Astrocyte (in vitro differentiated cells and primary cell): ENCODE measurements around the gene GNAO1. TPM values are rescaled to one million over a fixed set of nuclear protein-coding genes. Genes with fewer than 3 reads are reported as not detected.

Source experiments
- DNase-seq: peaks from one replicate; pipeline ENCODE4 v3.0.0-alpha.2; 2010; ENCODE audit warnings: low read depth
- FAIRE-seq: peaks from 2 replicates; lab custom pipeline; 2011; peaks lifted over from hg19 to GRCh38; lab: Jason Lieb, UNC
- H2AFZ ChIP-seq: 2 replicates; pipeline ENCODE4 v1.6.0; 2012; ENCODE audit warnings: low read depth, low read length, inconsistent platforms
- H3K27ac ChIP-seq: 2 replicates; pipeline ENCODE4 v1.5.1; 2011; ENCODE audit warnings: low read depth, low read length, inconsistent platforms
- H3K27me3 ChIP-seq: 2 replicates; pipeline ENCODE4 v1.6.0; 2011; ENCODE audit warnings: low read length, inconsistent platforms; ENCODE audit not compliant: insufficient read depth
- H3K36me3 ChIP-seq: 2 replicates; pipeline ENCODE4 v1.5.1; 2011; ENCODE audit warnings: low read length, inconsistent platforms; ENCODE audit not compliant: insufficient read depth
- H3K4me1 ChIP-seq: 2 replicates; pipeline ENCODE4 v1.5.1; 2011; ENCODE audit warnings: low read length, inconsistent platforms; ENCODE audit not compliant: insufficient read depth
- H3K4me2 ChIP-seq: 2 replicates; pipeline ENCODE4 v1.6.0; 2012; ENCODE audit warnings: low read length, inconsistent platforms
- H3K4me3 ChIP-seq: 2 replicates; pipeline ENCODE4 v1.5.1; 2011; ENCODE audit warnings: low read depth, mild to moderate bottlenecking, low read length, inconsistent platforms; ENCODE audit not compliant: insufficient read depth
- H3K79me2 ChIP-seq: 2 replicates; pipeline ENCODE4 v1.6.0; 2012; ENCODE audit warnings: mild to moderate bottlenecking, low read length, inconsistent platforms; ENCODE audit not compliant: insufficient read depth
- H3K9ac ChIP-seq: 2 replicates; pipeline ENCODE4 v1.6.0; 2012; ENCODE audit warnings: mild to moderate bottlenecking, low read length, inconsistent platforms
- H3K9me3 ChIP-seq: 2 replicates; pipeline ENCODE4 v1.5.1; 2012; ENCODE audit warnings: low read depth, mild to moderate bottlenecking, low read length, inconsistent platforms; ENCODE audit not compliant: insufficient read depth
- H4K20me1 ChIP-seq: 2 replicates; pipeline ENCODE4 v1.6.0; 2012; ENCODE audit warnings: low read length, inconsistent platforms; ENCODE audit not compliant: insufficient read depth
- H3K27ac Mint-ChIP-seq: one replicate; pipeline ENCODE4 v1.8.0; 2021; ENCODE audit warnings: mild to moderate bottlenecking, mixed read lengths; ENCODE audit not compliant: unreplicated experiment
- H3K27me3 Mint-ChIP-seq: one replicate; pipeline ENCODE4 v1.8.0; 2021; ENCODE audit warnings: low read depth, mixed read lengths; ENCODE audit not compliant: unreplicated experiment
- H3K36me3 Mint-ChIP-seq: one replicate; pipeline ENCODE4 v1.8.0; 2021; ENCODE audit warnings: low read depth, mixed read lengths; ENCODE audit not compliant: unreplicated experiment
- H3K4me1 Mint-ChIP-seq: one replicate; pipeline ENCODE4 v1.8.0; 2021; ENCODE audit warnings: low read depth, mixed read lengths; ENCODE audit not compliant: unreplicated experiment
- H3K4me3 Mint-ChIP-seq: one replicate; pipeline ENCODE4 v1.8.0; 2021; ENCODE audit warnings: mild to moderate bottlenecking, moderate library complexity, mixed read lengths; ENCODE audit not compliant: unreplicated experiment
- H3K9me3 Mint-ChIP-seq: one replicate; pipeline ENCODE4 v1.8.0; 2021; ENCODE audit warnings: mild to moderate bottlenecking, mixed read lengths; ENCODE audit not compliant: unreplicated experiment
- CTCF ChIP-seq: IDR thresholded peaks from 2 replicates; pipeline ENCODE4 v1.5.1; 2011; ENCODE audit warnings: low read depth, mild to moderate bottlenecking, inconsistent platforms, low read length, moderate library complexity; ENCODE audit not compliant: insufficient read depth
- EZH2 ChIP-seq: IDR thresholded peaks from 2 replicates; pipeline ENCODE4 v1.6.1; 2012; ENCODE audit warnings: mild to moderate bottlenecking, low read length, inconsistent platforms; ENCODE audit not compliant: insufficient read depth
- microRNA-seq: library from miRNA; unstranded; fragments of <30 nt; microRNA quantifications from one replicate; pipeline ENCODE4 v1.2.0, GENCODE V29; 2020
- total RNA-seq: library from RNA; stranded (reverse); gene quantifications from 2 replicates; pipeline ENCODE4 v1.2.1, GENCODE V29; 2021

The GNAO1 gene
- total RNA-seq, 1 donor from 2014 or later = 1.7 TPM

- no peak for TF ChIP-seq CTCF
- no peak for TF ChIP-seq EZH2
- no peaks in the 10 kb centered on the region for H3K27me3 Mint-ChIP-seq
- no peak overlapping the region for H3K27ac Mint-ChIP-seq
- Histone ChIP-seq H3K27me3 (no peaks in the 10 kb centered on the region), H2AFZ (no peak overlapping the region), H3K4me3 (no peak overlapping the region), H3K9ac (no peak overlapping the region), H3K4me2 (no peak overlapping the region), H3K36me3 (peaks cover 45% of the 10 kb centered on the region), H4K20me1 (peaks cover 4% of the 10 kb centered on the region), H3K27ac (no peak overlapping the region), H3K4me1 (peaks cover 4% of the 10 kb centered on the region), H3K9me3 (no peaks in the 10 kb centered on the region), H3K79me2 (peaks cover 3% of the 10 kb centered on the region)
- H3K4me3 Mint-ChIP-seq = no peak overlapping the region
- DNase-seq (no peak), FAIRE-seq (no peak)
- no peaks in the 10 kb centered on the region for H3K9me3 Mint-ChIP-seq
- no peaks in the 10 kb centered on the region for H3K4me1 Mint-ChIP-seq
- H3K36me3 Mint-ChIP-seq = peaks cover 24% of the 10 kb centered on the region
These were observed 214.8 kb downstream of the GNAO1 start for GRCh38 chr16:56405977-56406672.

Small RNAs within 50 kb of the gene (microRNA-seq; reads per million reads assigned to microRNA genes)
- 0.82 reads per million for gene MIR3935

Other genes with a start within 250 kb of the GNAO1 start
- 86.2 TPM in 2 replicates for gene AMFR, start 234.1 kb downstream of the GNAO1 start, total RNA-seq